Endothelial cell of umbilical vein (primary cell): ENCODE measurements around the gene CATSPER3. TPM values are rescaled to one million over a fixed set of nuclear protein-coding genes. Genes with fewer than 3 reads are reported as not detected.

Experiments used
- BruUV-seq: library from RNA; stranded (reverse); fragments of 400-500 nt; replicated peaks from 2 replicates; lab custom pipeline; 2021; lab: Mats Ljungman, UMichigan
- CTCF ChIA-PET: fragments of 300-600, 350-600 bp; sonication (Branson Sonifier 250); formaldehyde crosslinking; loops from one replicate; lab custom pipeline; 2021; ENCODE audit warnings: antibody characterized with exemption, inconsistent platforms; lab: Charles Lee
- POLR2A ChIA-PET: fragments of 300-600, 350-600 bp; sonication (Branson Sonifier 250); formaldehyde crosslinking; loops from one replicate; lab custom pipeline; 2021; ENCODE audit warnings: antibody characterized with exemption, inconsistent platforms; lab: Charles Lee
- DNase-seq: peaks from one replicate; pipeline ENCODE4 v3.0.0-alpha.2; 2011; ENCODE audit warnings: low read depth, low spot score
- FAIRE-seq: peaks from 2 replicates; lab custom pipeline; 2011; peaks lifted over from hg19 to GRCh38; lab: Jason Lieb, UNC
- H2AFZ ChIP-seq: 2 replicates; pipeline ENCODE4 v1.6.0; 2012; ENCODE audit warnings: low read depth, low read length, control low read depth, inconsistent platforms
- H3K27ac ChIP-seq: 2 replicates; pipeline ENCODE4 v1.5.1; 2011; ENCODE audit warnings: low read depth, mild to moderate bottlenecking, control low read depth, low read length, moderate library complexity; ENCODE audit not compliant: insufficient read depth
- H3K27me3 ChIP-seq, 2 experiments: 2 replicates each; pipeline versions ENCODE4 v1.6.0 to v1.6.1; 2011; ENCODE audit warnings: low read length in 2 of 2, mixed read lengths in 1 of 2; ENCODE audit not compliant: control insufficient read depth in 2 of 2, insufficient read depth in 2 of 2
- H3K36me3 ChIP-seq, 2 experiments: 2 replicates in 1 of 2; 3 replicates in 1 of 2; pipeline ENCODE4 v1.5.1; 2011; ENCODE audit warnings: low read length in 2 of 2, mild to moderate bottlenecking in 1 of 2, moderate library complexity in 1 of 2; ENCODE audit not compliant: control insufficient read depth in 2 of 2, insufficient read depth in 2 of 2; ENCODE audit errors: extremely low read depth in 1 of 2
- H3K4me1 ChIP-seq: 3 replicates; pipeline ENCODE4 v1.5.1; 2011; ENCODE audit warnings: mild to moderate bottlenecking, low read length; ENCODE audit not compliant: control insufficient read depth, insufficient read depth; ENCODE audit errors: extremely low read depth
- H3K4me2 ChIP-seq: 2 replicates; pipeline ENCODE4 v1.6.1; 2011; ENCODE audit warnings: low read length, control low read depth, mixed read lengths; ENCODE audit not compliant: insufficient read depth
- H3K4me3 ChIP-seq, 3 experiments: fragments of 200-600 bp in 1 of 3; sonication (generic), shearing (Covaris generic) in 1 of 3; replicated peaks in 1 of 3; 2 replicates each; pipeline ENCODE4 v1.5.1; 2011 to 2016; ENCODE audit warnings: control low read depth in 3 of 3, low read length in 3 of 3, mild to moderate bottlenecking in 2 of 3, inconsistent platforms in 1 of 3, low read depth in 1 of 3, moderate library complexity in 1 of 3; ENCODE audit not compliant: insufficient read depth in 1 of 3
- H3K79me2 ChIP-seq: 2 replicates; pipeline ENCODE4 v1.6.0; 2012; ENCODE audit warnings: low read length, inconsistent platforms; ENCODE audit not compliant: control insufficient read depth, insufficient read depth
- H3K9ac ChIP-seq: replicated peaks from 2 replicates; pipeline ENCODE3; 2011; ENCODE audit warnings: low read length, control low read depth; ENCODE audit not compliant: insufficient read depth; ENCODE audit errors: extremely low read depth
- H3K9me1 ChIP-seq: replicated peaks from 3 replicates; pipeline ENCODE4 v1.6.0; 2011; ENCODE audit warnings: mild to moderate bottlenecking, low read length; ENCODE audit not compliant: control insufficient read depth, insufficient read depth; ENCODE audit errors: extremely low read depth
- H3K9me3 ChIP-seq: replicated peaks from 2 replicates; pipeline ENCODE4 v1.5.1; 2012; ENCODE audit warnings: low read length, inconsistent platforms; ENCODE audit not compliant: control insufficient read depth, insufficient read depth
- H4K20me1 ChIP-seq: replicated peaks from 2 replicates; pipeline ENCODE3; 2011; ENCODE audit warnings: mild to moderate bottlenecking, low read length; ENCODE audit not compliant: control insufficient read depth, insufficient read depth; ENCODE audit errors: extremely low read depth
- EZH2 ChIP-seq: IDR thresholded peaks from 2 replicates; pipeline ENCODE4 v1.6.1; 2012; ENCODE audit warnings: borderline replicate concordance, low read depth, mild to moderate bottlenecking, moderate library complexity, low read length, inconsistent platforms; ENCODE audit not compliant: severe bottlenecking
- FOS ChIP-seq: IDR thresholded peaks from 2 replicates; pipeline ENCODE4 v1.6.1; 2011; ENCODE audit warnings: mild to moderate bottlenecking, low read length, moderate library complexity, borderline replicate concordance; ENCODE audit not compliant: insufficient read depth
- GATA2 ChIP-seq: IDR thresholded peaks from 2 replicates; pipeline ENCODE4 v1.7.0; 2011; ENCODE audit warnings: low read depth, mild to moderate bottlenecking, moderate library complexity, mixed read lengths, low read length; ENCODE audit not compliant: insufficient read length, insufficient read depth
- JUN ChIP-seq: IDR thresholded peaks from 2 replicates; pipeline ENCODE4 v1.6.1; 2011; ENCODE audit warnings: borderline replicate concordance, low read depth; ENCODE audit not compliant: insufficient read length, insufficient read depth
- MYC ChIP-seq: IDR thresholded peaks from one replicate; pipeline ENCODE4 v1.6.1; 2011; ENCODE audit warnings: mild to moderate bottlenecking, low read depth, low read length
- POLR2A ChIP-seq: IDR thresholded peaks from 2 replicates; pipeline ENCODE4 v1.6.1; 2012; ENCODE audit warnings: low read depth, mild to moderate bottlenecking, control low read depth, low read length
- POLR2AphosphoS5 ChIP-seq: IDR thresholded peaks from 2 replicates; pipeline ENCODE4 v1.6.1; 2012; ENCODE audit warnings: low read depth, mild to moderate bottlenecking, control low read depth, low read length, moderate library complexity; ENCODE audit not compliant: insufficient read depth
- dilution Hi-C: fragments of 300-500 bp; cut with MboI; formaldehyde crosslinking; loops from one replicate; pipeline ENCODE4 v1.15.0; 2019; ENCODE audit warnings: low sequenced_read_pairs; ENCODE audit not compliant: extremely low pct_ligation_motif_present
- intact Hi-C: fragments of 100-400 bp; cut with micrococcal nuclease; formaldehyde crosslinking; loops from one replicate; pipeline ENCODE4 v1.10.0; 2022
- polyA plus RNA-seq, 4 experiments: library from polyadenylated mRNA; depleted of rRNA in 3 of 4; stranded (reverse) in 3 of 4; unstranded in 1 of 4; fragments of >200 nt; gene quantifications; 2 replicates each; pipeline versions ENCODE4 v1.2.1 to v1.2.3, GENCODE V29; 2011 to 2012; ENCODE audit warnings: missing spikeins in 1 of 4
- total RNA-seq: library from RNA; stranded (reverse); gene quantifications from 2 replicates; pipeline ENCODE4 v1.2.3, GENCODE V29; 2021
- TF ChIP-seq, protein P1 (sequence below), 2 donors: IDR thresholded peaks; 1 replicate in 1 of 2; 2 replicates in 1 of 2; pipeline ENCODE4 v1.5.1; 2011; ENCODE audit warnings: low read length in 2 of 2, mild to moderate bottlenecking in 2 of 2, moderate library complexity in 2 of 2, control low read depth in 1 of 2, inconsistent platforms in 1 of 2, low read depth in 1 of 2; ENCODE audit not compliant: insufficient read depth in 1 of 2; ENCODE audit errors: extremely low read depth in 1 of 2
- TF ChIP-seq, protein P2 (sequence below): IDR thresholded peaks from 2 replicates; pipeline ENCODE4 v1.6.1; 2011; ENCODE audit not compliant: insufficient read depth, insufficient read length

Gene CATSPER3
- total and polyA plus RNA-seq, 2 donors (not counting 3 experiments of a cell fraction or from before 2014, with no cell fraction given), result 0.43 to 0.71 TPM

DNA sequence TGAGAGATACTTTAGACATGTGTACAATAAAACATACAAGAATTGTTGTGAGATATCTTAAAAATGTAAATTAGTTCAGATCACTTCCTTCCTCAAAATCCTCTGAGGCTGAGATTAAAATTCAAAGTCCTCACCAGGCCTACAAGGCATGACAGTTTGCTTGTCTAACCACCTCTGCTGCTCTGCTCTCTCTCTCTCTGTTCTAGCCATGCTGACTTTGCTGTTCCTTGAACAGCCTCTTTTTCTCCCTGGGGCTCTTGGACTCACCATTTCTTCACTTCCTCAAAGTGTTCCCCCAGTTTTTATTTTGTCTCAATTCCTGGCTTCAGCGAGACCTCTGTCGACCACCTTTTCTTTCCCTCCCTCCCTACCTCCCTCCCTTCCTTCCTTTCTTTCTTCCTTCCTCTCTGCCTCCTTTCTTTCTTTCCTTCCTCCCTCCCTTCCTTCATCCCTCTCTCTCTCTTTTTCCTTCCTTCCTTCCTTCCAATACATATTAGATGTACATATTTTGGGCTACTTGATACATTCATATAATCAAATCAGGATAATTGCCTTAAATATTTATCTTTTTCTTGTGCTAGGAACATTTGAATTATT is 27.0 kb downstream of the CATSPER3 start:
- Histone ChIP-seq H3K4me2 (no peak overlapping the region), H3K27me3 (peaks cover 0 to 4% of the 10 kb centered on the region in 2 experiments), H3K36me3 (no peaks in the 10 kb centered on the region), H3K9me1 (no peaks in the 10 kb centered on the region), H3K9ac (no peak overlapping the region), H3K27ac (no peak overlapping the region), H2AFZ (no peak overlapping the region), H4K20me1 (no peaks in the 10 kb centered on the region), H3K4me3 (no peak overlapping the region), H3K79me2 (no peaks in the 10 kb centered on the region), H3K4me1 (no peaks in the 10 kb centered on the region), H3K9me3 (no peaks in the 10 kb centered on the region)
- DNase-seq (no peak), FAIRE-seq (no peak)
- POLR2A ChIA-PET, result no interaction called here
- TF ChIP-seq POLR2AphosphoS5 (no peak), POLR2A (no peak), GATA2 (no peak), JUN (no peak), EZH2 (no peak), MYC (no peak), FOS (no peak)
- TF ChIP-seq, protein P1, sequence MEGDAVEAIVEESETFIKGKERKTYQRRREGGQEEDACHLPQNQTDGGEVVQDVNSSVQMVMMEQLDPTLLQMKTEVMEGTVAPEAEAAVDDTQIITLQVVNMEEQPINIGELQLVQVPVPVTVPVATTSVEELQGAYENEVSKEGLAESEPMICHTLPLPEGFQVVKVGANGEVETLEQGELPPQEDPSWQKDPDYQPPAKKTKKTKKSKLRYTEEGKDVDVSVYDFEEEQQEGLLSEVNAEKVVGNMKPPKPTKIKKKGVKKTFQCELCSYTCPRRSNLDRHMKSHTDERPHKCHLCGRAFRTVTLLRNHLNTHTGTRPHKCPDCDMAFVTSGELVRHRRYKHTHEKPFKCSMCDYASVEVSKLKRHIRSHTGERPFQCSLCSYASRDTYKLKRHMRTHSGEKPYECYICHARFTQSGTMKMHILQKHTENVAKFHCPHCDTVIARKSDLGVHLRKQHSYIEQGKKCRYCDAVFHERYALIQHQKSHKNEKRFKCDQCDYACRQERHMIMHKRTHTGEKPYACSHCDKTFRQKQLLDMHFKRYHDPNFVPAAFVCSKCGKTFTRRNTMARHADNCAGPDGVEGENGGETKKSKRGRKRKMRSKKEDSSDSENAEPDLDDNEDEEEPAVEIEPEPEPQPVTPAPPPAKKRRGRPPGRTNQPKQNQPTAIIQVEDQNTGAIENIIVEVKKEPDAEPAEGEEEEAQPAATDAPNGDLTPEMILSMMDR (IDR thresholded peaks at IDR 0.05; ENCODE audit: extremely low read depth in 1 of 2, insufficient read depth in 1 of 2, low read depth in 1 of 2, low read length in 2 of 2), result no peak
- TF ChIP-seq, protein P2, sequence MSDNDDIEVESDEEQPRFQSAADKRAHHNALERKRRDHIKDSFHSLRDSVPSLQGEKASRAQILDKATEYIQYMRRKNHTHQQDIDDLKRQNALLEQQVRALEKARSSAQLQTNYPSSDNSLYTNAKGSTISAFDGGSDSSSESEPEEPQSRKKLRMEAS, result no peak
- CTCF ChIA-PET, result no interaction called here
- no TSS peak for BruUV-seq
- dilution Hi-C loops (no loop called here), intact Hi-C loops (no loop called here)
